ENCODE data around the gene FGFR2.

FGFR2 gene

DNA sequence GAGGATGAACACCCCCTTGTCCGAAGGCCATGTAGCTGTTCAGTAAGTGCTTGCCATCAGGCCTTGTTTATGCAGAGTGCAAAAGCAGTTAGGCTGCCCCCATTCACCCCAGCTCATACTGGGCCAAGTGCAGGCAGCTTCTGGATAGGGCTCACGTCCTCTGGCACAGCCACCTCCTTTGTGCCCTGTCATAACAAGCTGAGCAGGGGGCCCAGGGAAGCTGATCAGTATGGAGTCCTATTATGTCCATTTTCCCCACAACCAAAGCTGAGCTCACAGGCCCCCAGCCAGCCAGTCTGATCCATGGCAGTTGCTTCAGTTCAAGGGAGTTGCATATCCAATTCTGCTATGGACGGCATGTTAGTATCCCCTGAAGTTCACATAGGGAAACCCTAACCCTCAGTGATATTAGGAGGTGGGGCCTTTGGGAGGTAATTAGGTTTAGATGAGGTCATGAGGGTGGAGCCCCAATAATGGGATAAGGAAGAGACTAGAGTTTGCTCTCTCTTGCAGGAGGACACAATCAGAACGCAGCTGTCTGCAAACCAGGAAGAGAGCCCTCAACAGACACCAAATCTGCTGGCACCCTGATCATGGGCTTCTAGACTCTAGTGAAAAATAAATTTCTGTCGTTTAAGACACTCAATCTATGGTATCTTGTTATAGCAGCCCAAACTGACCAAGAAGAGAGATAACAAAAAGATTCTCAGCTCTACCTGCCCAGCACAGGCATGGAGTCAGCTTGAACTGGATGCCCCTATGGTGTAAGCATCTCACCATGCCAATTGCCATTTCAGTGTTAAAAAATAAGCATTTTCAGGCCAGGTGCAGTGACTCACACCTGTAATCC is 155.9 kb downstream of the FGFR2 start:
- DNase-seq = no peak

DNA sequence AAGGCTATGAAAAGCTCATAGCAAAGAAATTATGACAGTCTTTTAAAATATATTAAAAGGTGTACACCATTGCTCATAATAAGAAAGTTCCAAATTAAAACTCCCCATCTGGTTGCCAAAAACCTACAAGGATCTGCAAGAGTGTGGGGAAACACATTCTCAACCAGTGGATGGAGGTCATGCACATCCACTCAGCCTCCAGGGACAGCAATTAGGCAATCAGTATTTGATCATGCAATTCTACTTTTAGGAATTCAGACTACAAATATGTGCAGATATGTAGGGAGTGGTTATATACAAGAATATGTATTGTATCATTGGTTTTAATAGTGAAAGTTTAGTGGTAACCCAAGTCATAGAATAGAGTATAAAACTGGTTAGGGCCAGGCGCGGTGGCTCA is 157.8 kb downstream of the FGFR2 start:
- no peak for DNase-seq

DNA sequence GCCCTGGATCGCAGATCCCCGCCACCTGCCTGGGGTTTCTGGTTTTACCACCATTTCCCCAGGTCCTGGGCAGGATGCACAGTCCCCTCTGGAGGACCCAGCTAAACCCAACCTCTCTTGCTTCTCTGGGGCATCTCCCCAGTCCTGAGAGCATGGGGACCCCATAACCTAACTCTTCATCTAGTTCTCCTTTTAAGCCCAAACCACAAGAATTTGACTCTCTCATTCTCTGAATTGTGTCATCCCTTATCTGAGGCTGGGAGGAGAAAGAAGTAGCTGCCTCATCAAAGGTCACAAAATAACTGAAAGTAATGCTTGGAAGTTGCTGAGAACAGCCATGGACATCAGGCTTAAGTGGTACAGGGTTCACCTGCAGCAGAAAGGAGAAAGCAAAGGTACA is 159.9 kb downstream of the FGFR2 start:
- DNase-seq = no peak

DNA sequence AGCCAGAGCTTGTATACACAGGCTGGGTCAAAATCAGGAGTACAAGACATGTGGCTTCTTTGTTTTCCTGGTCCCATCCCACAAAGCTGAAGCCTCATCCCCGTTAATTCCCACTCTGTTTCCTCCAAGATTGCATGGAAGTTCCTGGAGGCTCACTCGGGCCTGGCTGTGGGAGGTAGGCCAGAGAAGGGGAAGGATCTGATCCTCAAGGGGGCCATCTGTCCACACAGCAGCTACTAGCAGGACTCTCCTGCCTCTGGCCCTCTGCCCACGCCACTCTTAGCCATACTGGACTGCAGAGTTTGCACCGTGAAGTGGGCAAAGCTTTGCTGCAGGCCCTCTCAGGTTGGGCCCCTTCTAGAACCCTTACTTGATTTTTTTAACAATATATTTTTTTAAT is 160.6 kb downstream of the FGFR2 start:
- DNase-seq = no peak

DNA sequence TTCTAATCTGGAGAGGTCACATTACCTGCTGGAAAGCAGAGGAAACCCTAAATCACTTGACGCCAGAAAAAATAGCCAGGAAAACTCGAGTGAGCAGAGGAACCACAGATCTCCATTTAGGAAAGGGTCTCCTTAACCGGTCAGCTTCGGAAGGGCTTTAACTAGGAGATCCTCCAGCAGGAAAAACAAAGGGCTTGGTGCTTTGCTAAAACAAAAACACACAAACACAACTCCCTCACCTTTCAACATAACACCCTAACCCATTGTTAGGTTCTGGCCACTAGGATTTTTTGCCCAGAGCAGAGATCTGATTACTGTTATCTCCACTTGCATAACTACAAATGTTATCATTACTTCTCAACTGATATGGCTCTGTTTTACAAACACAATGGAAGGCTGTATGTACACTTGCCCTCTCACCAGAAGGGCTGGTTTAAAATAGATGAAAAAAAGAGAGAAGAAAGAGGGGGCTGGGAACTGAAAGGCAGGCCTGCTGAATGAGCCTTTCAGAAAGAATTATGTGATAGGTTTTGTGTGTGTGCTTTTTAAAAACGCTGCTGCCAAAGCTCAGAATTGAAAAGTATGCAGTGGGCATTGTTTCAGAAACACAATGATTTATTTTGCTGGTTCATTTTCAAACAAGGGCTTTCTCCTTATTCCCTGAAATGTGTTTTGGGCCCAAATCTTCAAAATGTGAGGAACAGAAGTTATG is 161.5 kb downstream of the FGFR2 start:
- DNase-seq = no peak

DNA sequence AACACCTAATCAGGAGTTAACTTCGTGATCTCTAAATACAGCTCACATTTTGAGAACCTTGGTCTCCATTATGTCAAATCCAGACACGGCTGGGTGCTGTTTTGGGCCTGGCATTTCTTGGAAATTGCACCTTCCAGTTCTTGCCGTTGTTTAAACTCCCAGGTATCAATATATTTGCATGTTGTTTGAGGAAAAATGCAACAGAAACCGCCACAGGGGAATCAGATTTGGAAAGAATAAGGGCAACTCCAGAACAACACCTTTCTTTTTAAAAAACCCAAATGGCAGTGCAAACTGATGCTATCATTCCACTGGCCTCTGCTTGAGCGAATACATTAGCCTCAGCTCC is 162.0 kb downstream of the FGFR2 start:
- no peak for DNase-seq

DNA sequence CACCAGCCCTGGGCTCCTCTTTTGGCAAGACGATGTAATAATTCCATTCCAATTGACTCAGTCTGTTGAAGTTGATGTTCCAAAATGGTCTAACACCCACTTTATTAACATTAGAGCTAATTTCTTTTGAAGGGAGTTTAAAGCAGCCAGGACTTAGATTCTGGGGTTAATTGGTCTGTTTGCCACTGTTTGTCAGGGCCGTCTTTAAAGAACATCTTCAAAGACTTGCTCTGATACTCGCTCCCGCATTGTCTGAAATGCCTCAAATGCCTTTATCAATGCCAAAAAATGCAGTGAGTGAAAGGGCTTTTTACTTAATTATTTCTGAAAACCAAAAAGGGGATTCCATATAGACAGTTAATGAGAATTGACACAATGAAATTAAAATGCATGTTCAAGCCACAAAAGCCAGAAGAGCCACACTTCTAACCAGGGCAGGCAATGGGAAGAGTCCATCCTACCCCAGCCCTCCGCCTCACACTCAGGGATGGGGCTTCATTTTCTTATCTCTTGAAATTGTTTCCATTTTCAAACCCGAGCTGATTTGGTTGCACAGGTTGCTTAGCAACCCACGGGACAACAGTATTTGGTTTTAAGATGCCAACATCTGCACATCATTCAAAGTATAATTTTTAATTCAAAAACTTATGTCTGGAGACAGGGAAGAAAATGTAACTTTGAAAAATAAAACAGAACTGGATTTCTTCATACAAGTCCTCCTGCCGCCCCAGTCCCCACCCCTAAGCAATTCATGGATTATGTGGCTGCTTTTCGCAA is 163.0 kb downstream of the FGFR2 start:
- no peak for DNase-seq

DNA sequence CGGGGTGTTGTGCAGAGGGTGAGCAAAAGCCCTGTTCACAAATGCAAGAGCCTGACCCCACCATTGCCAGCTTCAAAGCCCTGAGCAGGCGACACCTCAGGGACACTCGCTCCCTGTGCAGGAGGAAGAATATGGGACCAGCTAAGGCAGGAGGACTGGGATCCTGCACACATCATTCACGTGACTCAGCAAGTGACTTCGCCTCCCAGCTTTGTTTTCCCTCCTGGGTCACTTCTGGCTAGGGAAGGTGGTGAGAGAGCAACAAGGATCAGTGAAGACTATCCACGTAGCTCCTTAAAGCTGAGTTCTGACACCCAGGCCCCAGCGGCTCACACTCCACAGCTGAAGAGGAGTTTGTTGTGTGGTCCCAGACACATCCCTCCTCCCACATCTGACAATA is 164.3 kb downstream of the FGFR2 start:
- DNase-seq = no peak

DNA sequence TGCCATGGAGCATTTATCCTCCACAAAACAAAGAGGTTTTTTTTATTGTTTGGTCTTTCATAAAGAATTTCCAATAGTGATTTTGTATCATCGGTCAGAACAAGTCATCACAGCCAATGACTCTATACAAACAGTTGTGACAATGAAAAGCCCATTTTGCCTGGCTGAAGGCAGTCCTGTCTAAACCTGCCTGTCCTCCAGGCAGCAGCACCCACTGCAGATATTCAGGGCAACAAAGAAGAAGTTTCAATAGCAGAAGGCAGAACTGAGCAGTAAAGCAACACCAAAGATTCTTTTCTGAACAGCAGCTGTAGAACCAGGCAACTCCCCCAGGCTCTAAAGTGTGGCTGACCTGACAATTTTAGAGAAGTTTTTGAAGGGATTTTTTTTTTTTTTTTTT is 169.4 kb downstream of the FGFR2 start:
- DNase-seq = no peak

Data from NCI-H1417 (cell line).